Stomach (tissue), 4 donors: ENCODE measurements around the gene TUFM.

Experiments
- CTCF ChIP-seq, 7 experiments: fragments of 450-650 bp in 4 of 7; fragments of 200-600 bp in 3 of 7; sonication (generic) in 3 of 7; IDR thresholded peaks; one replicate each; pipeline ENCODE4 v1.5.1; 2016 to 2019; ENCODE audit warnings: antibody characterized with exemption in 7 of 7, control low read depth in 2 of 7, mild to moderate bottlenecking in 1 of 7
- POLR2A ChIP-seq, 4 donors: fragments of 450-650 bp; IDR thresholded peaks; one replicate each; pipeline ENCODE4 v1.6.1; 2016; ENCODE audit warnings: antibody characterized with exemption in 4 of 4, control low read depth in 2 of 4, mild to moderate bottlenecking in 1 of 4, moderate library complexity in 1 of 4
- POLR2AphosphoS5 ChIP-seq, 3 donors: sonication (generic); formaldehyde crosslinking; IDR thresholded peaks; one replicate each; pipeline ENCODE4 v1.6.1; 2016; ENCODE audit warnings: antibody characterized with exemption in 3 of 3

- TF ChIP-seq CTCF (IDR thresholded peaks at IDR 0.05), result no peak
- TF ChIP-seq POLR2A (IDR thresholded peaks at IDR 0.05), result no peak
- no peak for TF ChIP-seq POLR2AphosphoS5 (IDR thresholded peaks at IDR 0.05)
Observed at GRCh38 chr16:28895609-28896008, 49.5 kb upstream of the TUFM start.
